GM18505 (cell line): ENCODE results near the gene MMP28.

Source experiments
- ATAC-seq: cut with Tn5 transposase; IDR thresholded peaks from one replicate; pipeline ENCODE4 v1.9.1; 2021; ENCODE audit not compliant: unreplicated experiment
- POLR2A ChIP-seq: IDR thresholded peaks from 4 replicates; pipeline ENCODE4 v1.6.1; 2011; ENCODE audit warnings: borderline replicate concordance; ENCODE audit not compliant: insufficient read depth, insufficient read length; ENCODE audit errors: extremely low read depth

MMP28 gene

GRCh38 chr17:35750526-35751395 is 44.7 kb downstream of the MMP28 start:
- ATAC-seq: no peak
- TF ChIP-seq POLR2A: no peak

GRCh38 chr17:35749560-35750412 is 45.7 kb downstream of the MMP28 start:
- ATAC-seq: no peak
- no peak for TF ChIP-seq POLR2A

- no peak for TF ChIP-seq POLR2A
- ATAC-seq: no peak
These were observed 46.5 kb downstream of the MMP28 start for GRCh38 chr17:35748979-35749378.

DNA sequence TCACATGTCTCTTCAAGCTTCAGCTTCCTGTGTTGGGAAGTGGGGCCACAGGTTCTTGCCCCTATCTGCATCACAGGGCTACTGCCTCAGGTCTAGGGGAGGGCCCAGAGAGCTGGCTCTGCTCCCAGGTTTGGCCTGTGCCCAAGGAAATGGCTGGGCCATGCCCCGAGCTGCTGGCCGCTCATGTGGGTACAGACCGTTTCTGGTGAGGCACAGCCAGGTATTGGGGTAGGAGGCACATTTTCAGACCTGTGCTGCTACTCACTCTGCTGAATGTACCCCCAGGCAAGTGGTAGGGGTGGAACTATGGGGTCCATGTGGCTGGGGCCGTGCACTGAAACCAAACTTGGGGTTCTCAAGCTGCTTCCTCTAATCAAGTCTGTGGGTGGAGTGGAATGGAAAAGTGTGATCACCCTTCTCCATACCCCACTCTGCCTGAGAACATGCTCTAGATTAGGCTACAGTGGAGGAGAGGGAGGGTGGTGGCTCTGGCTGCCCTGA is 47.0 kb downstream of the MMP28 start:
- TF ChIP-seq POLR2A: no peak
- no peak for ATAC-seq

- ATAC-seq: no peak
- no peak for TF ChIP-seq POLR2A
These were observed 47.9 kb downstream of the MMP28 start for GRCh38 chr17:35747540-35748017.

- no peak for TF ChIP-seq POLR2A
- ATAC-seq: no peak
These were observed 49.6 kb downstream of the MMP28 start for GRCh38 chr17:35745749-35746320.

- ATAC-seq: no peak
- TF ChIP-seq POLR2A: no peak
These were observed 50.2 kb downstream of the MMP28 start for GRCh38 chr17:35745246-35745645.

GRCh38 chr17:35744830-35745229 is 50.6 kb downstream of the MMP28 start:
- ATAC-seq: no peak
- TF ChIP-seq POLR2A: no peak

DNA sequence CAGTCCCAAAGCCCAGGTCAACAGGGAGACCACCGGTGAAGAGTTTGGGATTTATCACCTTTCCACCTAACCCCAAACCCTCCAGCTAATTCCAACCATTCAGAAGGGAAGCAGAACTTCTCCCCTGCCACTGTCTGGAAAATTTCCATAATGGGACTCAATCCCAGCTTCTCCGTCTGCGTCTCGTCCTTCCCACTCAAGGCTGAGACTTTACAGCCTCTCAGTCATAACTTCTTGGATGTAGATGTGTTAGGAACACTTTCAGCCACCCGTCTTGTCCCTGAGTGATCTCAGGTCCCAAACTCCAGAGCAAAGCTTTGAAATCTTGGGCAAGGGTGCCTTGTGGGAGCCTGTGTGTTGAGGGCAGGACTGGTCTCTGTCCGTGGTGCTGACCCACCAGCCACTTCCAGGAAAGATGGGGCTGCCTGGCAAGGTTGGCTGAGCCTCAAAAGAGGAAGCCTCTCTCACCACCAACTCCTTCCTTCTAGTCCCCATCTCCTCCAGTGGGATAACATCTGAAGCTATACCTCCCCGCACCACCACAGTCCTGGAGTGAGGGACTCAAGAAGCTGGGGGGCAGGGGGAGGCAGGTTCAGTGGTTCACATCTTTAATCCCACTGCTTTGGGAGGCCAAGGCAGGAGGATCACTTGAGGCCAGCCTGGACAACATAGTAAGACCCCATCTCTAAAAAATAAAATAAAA is 51.7 kb downstream of the MMP28 start:
- no peak for TF ChIP-seq POLR2A
- no peak for ATAC-seq

DNA sequence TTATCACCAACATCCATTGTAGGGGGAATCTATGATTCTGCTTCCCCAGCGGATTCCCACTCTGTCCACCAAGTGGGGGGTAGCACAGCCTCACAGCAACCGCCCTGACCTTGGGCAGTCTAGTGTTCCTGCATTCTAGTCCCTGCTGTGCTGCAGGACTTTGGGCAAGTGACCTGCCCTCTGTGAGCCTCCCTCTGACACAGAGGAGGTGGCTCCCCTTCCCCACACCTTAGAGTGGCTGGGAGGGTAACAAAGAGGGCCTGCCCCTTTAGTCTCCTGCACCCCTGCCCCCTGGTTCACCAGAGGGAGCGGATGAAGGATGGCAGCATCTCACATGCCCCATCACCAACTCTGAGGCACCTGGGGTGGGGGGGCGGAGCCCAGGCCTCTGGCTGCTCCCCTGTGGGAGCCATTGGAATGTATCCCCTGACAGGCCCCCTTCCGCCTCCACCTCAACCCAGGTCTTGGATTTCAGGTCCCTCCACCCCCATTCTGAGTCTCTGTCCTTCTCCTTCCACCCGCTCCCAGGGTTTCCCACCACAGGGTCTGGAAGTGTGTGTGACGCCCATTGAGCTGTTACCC is 52.5 kb downstream of the MMP28 start:
- ATAC-seq: no peak
- TF ChIP-seq POLR2A: no peak

- no peak for TF ChIP-seq POLR2A
- ATAC-seq: no peak
These were observed 52.9 kb downstream of the MMP28 start for GRCh38 chr17:35742496-35742895.
